Left forelimb (tissue), 1 donor: Measurements from ENCODE around the gene RNFT2.
"Not testable (repeated sequence)": the region's sequence is repeated elsewhere in the genome, so short reads cannot be mapped to it uniquely, and the experiment has no call there.

Experiments used
- DNase-seq: peaks from one replicate; pipeline ENCODE4 v3.0.0-alpha.2; 2018; ENCODE audit warnings: low spot score

The RNFT2 gene

GRCh38 chr12:116797885-116798284, 59.8 kb downstream of the RNFT2 start:
- DNase-seq: no peak

GRCh38 chr12:116798719-116799118, 60.6 kb downstream of the RNFT2 start:
- DNase-seq: no peak

- no peak for DNase-seq
These were observed 61.8 kb downstream of the RNFT2 start for GRCh38 chr12:116799955-116800354.

GRCh38 chr12:116800918-116801317, 62.8 kb downstream of the RNFT2 start:
- DNase-seq: no peak

GRCh38 chr12:116802018-116802417, 63.9 kb downstream of the RNFT2 start:
- no peak for DNase-seq

- DNase-seq: no peak
These were observed 65.1 kb downstream of the RNFT2 start for GRCh38 chr12:116803013-116803736.

- DNase-seq: no peak
These were observed 65.9 kb downstream of the RNFT2 start for GRCh38 chr12:116804051-116804450.

- no peak for DNase-seq
These were observed 68.8 kb downstream of the RNFT2 start for GRCh38 chr12:116806845-116807440.

GRCh38 chr12:116807546-116807945, 69.4 kb downstream of the RNFT2 start:
- DNase-seq: no peak

GRCh38 chr12:116808113-116809105, 70.3 kb downstream of the RNFT2 start:
- DNase-seq: no peak

- DNase-seq: no peak
These were observed 74.1 kb downstream of the RNFT2 start for GRCh38 chr12:116812238-116812637.

GRCh38 chr12:116813271-116814041, 75.3 kb downstream of the RNFT2 start:
- DNase-seq: no peak

GRCh38 chr12:116814766-116815165, 76.7 kb downstream of the RNFT2 start:
- not testable (repeated sequence) for DNase-seq

GRCh38 chr12:116818341-116818856, 80.3 kb downstream of the RNFT2 start:
- DNase-seq: no peak

GRCh38 chr12:116818948-116819832, 81.1 kb downstream of the RNFT2 start:
- DNase-seq: peak; percentile 92

GRCh38 chr12:116820064-116820656, 82.0 kb downstream of the RNFT2 start:
- no peak for DNase-seq

GRCh38 chr12:116821291-116821690, 83.2 kb downstream of the RNFT2 start:
- DNase-seq: no peak

GRCh38 chr12:116827432-116827831, 89.3 kb downstream of the RNFT2 start:
- no peak for DNase-seq

GRCh38 chr12:116832353-116832752, 94.2 kb downstream of the RNFT2 start:
- DNase-seq: no peak

- no peak for DNase-seq
These were observed 95.4 kb downstream of the RNFT2 start for GRCh38 chr12:116833474-116833873.
